Astrocyte (in vitro differentiated cells and primary cell): ENCODE results near the gene PPP4R4. TPM values are rescaled to one million over a fixed set of nuclear protein-coding genes. Genes with fewer than 3 reads are reported as not detected.

Experiments
- DNase-seq: peaks from one replicate; pipeline ENCODE4 v3.0.0-alpha.2; 2010; ENCODE audit warnings: low read depth
- FAIRE-seq: peaks from 2 replicates; lab custom pipeline; 2011; peaks lifted over from hg19 to GRCh38; lab: Jason Lieb, UNC
- H2AFZ ChIP-seq: 2 replicates; pipeline ENCODE4 v1.6.0; 2012; ENCODE audit warnings: low read depth, low read length, inconsistent platforms
- H3K27ac ChIP-seq: 2 replicates; pipeline ENCODE4 v1.5.1; 2011; ENCODE audit warnings: low read depth, low read length, inconsistent platforms
- H3K27me3 ChIP-seq: 2 replicates; pipeline ENCODE4 v1.6.0; 2011; ENCODE audit warnings: low read length, inconsistent platforms; ENCODE audit not compliant: insufficient read depth
- H3K36me3 ChIP-seq: 2 replicates; pipeline ENCODE4 v1.5.1; 2011; ENCODE audit warnings: low read length, inconsistent platforms; ENCODE audit not compliant: insufficient read depth
- H3K4me1 ChIP-seq: 2 replicates; pipeline ENCODE4 v1.5.1; 2011; ENCODE audit warnings: low read length, inconsistent platforms; ENCODE audit not compliant: insufficient read depth
- H3K4me2 ChIP-seq: 2 replicates; pipeline ENCODE4 v1.6.0; 2012; ENCODE audit warnings: low read length, inconsistent platforms
- H3K4me3 ChIP-seq: 2 replicates; pipeline ENCODE4 v1.5.1; 2011; ENCODE audit warnings: low read depth, mild to moderate bottlenecking, low read length, inconsistent platforms; ENCODE audit not compliant: insufficient read depth
- H3K79me2 ChIP-seq: 2 replicates; pipeline ENCODE4 v1.6.0; 2012; ENCODE audit warnings: mild to moderate bottlenecking, low read length, inconsistent platforms; ENCODE audit not compliant: insufficient read depth
- H3K9ac ChIP-seq: 2 replicates; pipeline ENCODE4 v1.6.0; 2012; ENCODE audit warnings: mild to moderate bottlenecking, low read length, inconsistent platforms
- H3K9me3 ChIP-seq: 2 replicates; pipeline ENCODE4 v1.5.1; 2012; ENCODE audit warnings: low read depth, mild to moderate bottlenecking, low read length, inconsistent platforms; ENCODE audit not compliant: insufficient read depth
- H4K20me1 ChIP-seq: 2 replicates; pipeline ENCODE4 v1.6.0; 2012; ENCODE audit warnings: low read length, inconsistent platforms; ENCODE audit not compliant: insufficient read depth
- H3K27ac Mint-ChIP-seq: one replicate; pipeline ENCODE4 v1.8.0; 2021; ENCODE audit warnings: mild to moderate bottlenecking, mixed read lengths; ENCODE audit not compliant: unreplicated experiment
- H3K27me3 Mint-ChIP-seq: one replicate; pipeline ENCODE4 v1.8.0; 2021; ENCODE audit warnings: low read depth, mixed read lengths; ENCODE audit not compliant: unreplicated experiment
- H3K36me3 Mint-ChIP-seq: one replicate; pipeline ENCODE4 v1.8.0; 2021; ENCODE audit warnings: low read depth, mixed read lengths; ENCODE audit not compliant: unreplicated experiment
- H3K4me1 Mint-ChIP-seq: one replicate; pipeline ENCODE4 v1.8.0; 2021; ENCODE audit warnings: low read depth, mixed read lengths; ENCODE audit not compliant: unreplicated experiment
- H3K4me3 Mint-ChIP-seq: one replicate; pipeline ENCODE4 v1.8.0; 2021; ENCODE audit warnings: mild to moderate bottlenecking, moderate library complexity, mixed read lengths; ENCODE audit not compliant: unreplicated experiment
- H3K9me3 Mint-ChIP-seq: one replicate; pipeline ENCODE4 v1.8.0; 2021; ENCODE audit warnings: mild to moderate bottlenecking, mixed read lengths; ENCODE audit not compliant: unreplicated experiment
- CTCF ChIP-seq: IDR thresholded peaks from 2 replicates; pipeline ENCODE4 v1.5.1; 2011; ENCODE audit warnings: low read depth, mild to moderate bottlenecking, inconsistent platforms, low read length, moderate library complexity; ENCODE audit not compliant: insufficient read depth
- EZH2 ChIP-seq: IDR thresholded peaks from 2 replicates; pipeline ENCODE4 v1.6.1; 2012; ENCODE audit warnings: mild to moderate bottlenecking, low read length, inconsistent platforms; ENCODE audit not compliant: insufficient read depth
- total RNA-seq: library from RNA; stranded (reverse); gene quantifications from 2 replicates; pipeline ENCODE4 v1.2.1, GENCODE V29; 2021

PPP4R4 gene
- total RNA-seq, 1 donor from 2014 or later = 6.0 TPM

DNA sequence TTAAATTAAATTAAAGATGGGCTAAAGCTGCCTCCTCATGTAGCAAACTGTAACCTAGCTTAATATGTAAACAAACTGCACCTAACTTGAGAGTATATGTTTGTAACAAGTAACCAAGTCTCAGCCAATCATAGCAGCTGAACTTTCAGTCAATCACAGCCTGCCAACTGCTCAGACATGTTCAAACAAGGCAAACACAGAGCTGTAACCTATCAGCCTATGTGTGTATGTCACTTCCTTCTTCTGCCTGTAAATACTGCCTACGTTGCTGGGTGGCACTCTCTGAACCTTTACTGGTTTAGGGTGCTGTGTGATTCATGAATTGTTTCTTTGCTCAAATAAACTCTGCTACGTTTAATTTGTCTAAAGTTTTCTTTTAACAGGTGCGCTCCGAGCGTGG is 146.1 kb downstream of the PPP4R4 start:
- Histone ChIP-seq H3K79me2 (no peaks in the 10 kb centered on the region), H3K9me3 (no peaks in the 10 kb centered on the region), H3K36me3 (no peaks in the 10 kb centered on the region), H3K4me1 (peaks cover 9% of the 10 kb centered on the region), H4K20me1 (no peaks in the 10 kb centered on the region), H3K27ac (no peak overlapping the region), H2AFZ (no peak overlapping the region), H3K27me3 (no peaks in the 10 kb centered on the region), H3K9ac (no peak overlapping the region), H3K4me3 (no peak overlapping the region), H3K4me2 (no peak overlapping the region)
- Mint-ChIP-seq H3K9me3 (peaks cover 2% of the 10 kb centered on the region), H3K27ac (no peak overlapping the region), H3K4me1 (peaks cover 7% of the 10 kb centered on the region), H3K27me3 (no peaks in the 10 kb centered on the region), H3K4me3 (no peak overlapping the region), H3K36me3 (peaks cover 2% of the 10 kb centered on the region)
- FAIRE-seq (no peak), DNase-seq (no peak)
- TF ChIP-seq EZH2 = no peak
- no peak for TF ChIP-seq CTCF

GRCh38 chr14:94321421-94322271 is 147.5 kb downstream of the PPP4R4 start:
- Histone ChIP-seq H3K4me2 (no peak overlapping the region), H3K9ac (no peak overlapping the region), H3K27ac (no peak overlapping the region), H3K4me3 (no peak overlapping the region), H4K20me1 (no peaks in the 10 kb centered on the region), H3K36me3 (no peaks in the 10 kb centered on the region), H3K27me3 (no peaks in the 10 kb centered on the region), H3K9me3 (no peaks in the 10 kb centered on the region), H2AFZ (no peak overlapping the region), H3K4me1 (peaks cover 9% of the 10 kb centered on the region), H3K79me2 (no peaks in the 10 kb centered on the region)
- peaks cover 2% of the 10 kb centered on the region for H3K9me3 Mint-ChIP-seq
- DNase-seq (no peak), FAIRE-seq (no peak)
- peaks cover 7% of the 10 kb centered on the region for H3K4me1 Mint-ChIP-seq
- H3K27me3 Mint-ChIP-seq = no peaks in the 10 kb centered on the region
- H3K36me3 Mint-ChIP-seq = peaks cover 2% of the 10 kb centered on the region
- TF ChIP-seq CTCF (no peak), EZH2 (no peak)
- no peak overlapping the region for H3K4me3 Mint-ChIP-seq
- H3K27ac Mint-ChIP-seq = no peak overlapping the region
